ENCODE data around the gene PQBP1. TPM values are rescaled to one million over a fixed set of nuclear protein-coding genes. Genes with fewer than 3 reads are reported as not detected.
"Not testable (repeated sequence)": the region's sequence is repeated elsewhere in the genome, so short reads cannot be mapped to it uniquely, and the experiment has no call there.

PQBP1 gene
- 10 to 100 TPM; 61.3 to 90.4 (median 67.8) TPM for total RNA-seq

DNA sequence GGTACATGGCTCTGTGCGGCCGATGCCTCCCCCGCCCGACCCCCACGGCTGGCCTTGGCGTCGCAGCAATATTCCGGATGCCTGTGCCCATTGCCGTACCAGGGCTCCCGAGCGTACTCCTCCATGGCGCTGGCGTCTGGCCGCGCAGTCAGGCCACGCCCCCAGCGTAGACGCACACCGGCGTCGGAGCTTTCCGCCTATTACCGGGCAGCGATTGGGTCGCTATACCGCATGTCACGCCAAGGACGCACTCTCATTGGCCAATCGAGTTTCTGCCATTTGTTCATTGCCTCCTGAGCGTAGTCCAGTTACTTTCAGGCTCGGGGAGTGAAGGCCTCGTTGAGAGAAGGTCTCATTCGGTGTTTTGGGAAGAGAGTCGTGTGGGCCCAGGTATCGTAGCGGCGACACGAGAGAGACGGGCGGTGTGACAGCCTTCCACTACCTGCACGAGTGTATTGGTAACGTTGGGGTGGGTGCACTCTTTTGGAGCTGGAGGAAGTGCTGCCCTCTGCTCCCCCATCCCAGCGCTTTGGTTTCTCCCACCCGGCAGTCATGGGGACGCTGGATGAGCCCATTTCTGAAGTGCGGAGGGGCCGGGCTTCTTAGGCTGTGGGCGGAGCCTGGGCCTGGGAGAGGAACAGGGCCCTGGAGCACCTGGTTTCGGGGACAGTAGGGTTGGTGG lies at the start of gene PQBP1, which contains the start of gene TIMM17B:
TSS of gene PQBP1 (plus strand) at position 306 of the 682 bp plus-strand sequence. CDS start 580 bp downstream, outside the sequence.
TSS of gene TIMM17B (minus strand) at position 144 of the 682 bp plus-strand sequence. CDS start at position 125, 19 bp downstream.
- peaks cover 0 to 15% of the 10 kb centered on the region in 2 donors for H3K36me3 ChIP-seq
- DNase-seq (peak; percentile 87 to 92), ATAC-seq (peak; percentile 95 to 97)
- H3K27ac ChIP-seq: peak within 1 kb of the TSS; percentile 90 to 98 (median 95)
- in situ Hi-C loops (cut with MboI; ENCODE audit: low sequenced_read_pairs in 4 of 4): loop anchor here in 1 of 4 donors (10.0 kb wide), 1 partner anchor 93 kb away; the partner anchor contains the start of gene HDAC6
- peak within 1 kb of the TSS; percentile 62 to 79 (median 72) for H3K4me3 ChIP-seq
- H3K4me1 ChIP-seq: peaks cover 0 to 12% of the 10 kb centered on the region in 2 donors
- no peaks in the 10 kb centered on the region for H3K9me3 ChIP-seq
- no peaks in the 10 kb centered on the region for H3K27me3 ChIP-seq
- intact Hi-C loops (cut with DNase I; ENCODE audit: low total_unique reads): loop anchor here (1.0 to 10.0 kb wide), 5 partner anchors 96 to 300 kb away; partner anchors contain the start of genes GRIPAP1, MAGIX and WDR13
- TF ChIP-seq POLR2A (IDR thresholded peaks at IDR 0.05): peak; percentile 76 to 88
- TF ChIP-seq, protein P1, sequence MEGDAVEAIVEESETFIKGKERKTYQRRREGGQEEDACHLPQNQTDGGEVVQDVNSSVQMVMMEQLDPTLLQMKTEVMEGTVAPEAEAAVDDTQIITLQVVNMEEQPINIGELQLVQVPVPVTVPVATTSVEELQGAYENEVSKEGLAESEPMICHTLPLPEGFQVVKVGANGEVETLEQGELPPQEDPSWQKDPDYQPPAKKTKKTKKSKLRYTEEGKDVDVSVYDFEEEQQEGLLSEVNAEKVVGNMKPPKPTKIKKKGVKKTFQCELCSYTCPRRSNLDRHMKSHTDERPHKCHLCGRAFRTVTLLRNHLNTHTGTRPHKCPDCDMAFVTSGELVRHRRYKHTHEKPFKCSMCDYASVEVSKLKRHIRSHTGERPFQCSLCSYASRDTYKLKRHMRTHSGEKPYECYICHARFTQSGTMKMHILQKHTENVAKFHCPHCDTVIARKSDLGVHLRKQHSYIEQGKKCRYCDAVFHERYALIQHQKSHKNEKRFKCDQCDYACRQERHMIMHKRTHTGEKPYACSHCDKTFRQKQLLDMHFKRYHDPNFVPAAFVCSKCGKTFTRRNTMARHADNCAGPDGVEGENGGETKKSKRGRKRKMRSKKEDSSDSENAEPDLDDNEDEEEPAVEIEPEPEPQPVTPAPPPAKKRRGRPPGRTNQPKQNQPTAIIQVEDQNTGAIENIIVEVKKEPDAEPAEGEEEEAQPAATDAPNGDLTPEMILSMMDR (IDR thresholded peaks at IDR 0.05 in 4 of 5, conservative IDR thresholded peaks at IDR 0.05 in 1 of 5): no peak

- in situ Hi-C loops (cut with MboI; ENCODE audit: low sequenced_read_pairs in 4 of 4) (no loop called here), intact Hi-C loops (cut with DNase I; ENCODE audit: low total_unique reads) (no loop called here)
- ATAC-seq (no peak), DNase-seq (no peak)
- Histone ChIP-seq H3K9me3 (no peaks in the 10 kb centered on the region), H3K27ac (no peak overlapping the region), H3K36me3 (no peaks in the 10 kb centered on the region), H3K27me3 (peaks cover 0 to 10% (median 6%) of the 10 kb centered on the region in 3 donors), H3K4me3 (no peak overlapping the region), H3K4me1 (no peaks in the 10 kb centered on the region)
- no peak for TF ChIP-seq POLR2A (IDR thresholded peaks at IDR 0.05)
- TF ChIP-seq, protein P1 (IDR thresholded peaks at IDR 0.05 in 4 of 5, conservative IDR thresholded peaks at IDR 0.05 in 1 of 5): no peak
Observed at GRCh38 chrX:48848847-48849246, 48.9 kb upstream of the PQBP1 start.

- no peak overlapping the region for H3K4me3 ChIP-seq
- in situ Hi-C loops (cut with MboI; ENCODE audit: low sequenced_read_pairs in 4 of 4): no loop called here
Observed at GRCh38 chrX:48852857-48853256, 44.9 kb upstream of the PQBP1 start.

GRCh38 chrX:48853494-48853893 lies 44.2 kb upstream of the PQBP1 start:
- ATAC-seq; H3K27me3 ChIP-seq; H3K27ac ChIP-seq; H3K4me3 ChIP-seq; H3K4me1 ChIP-seq; intact Hi-C loops (cut with DNase I; ENCODE audit: low total_unique reads); H3K9me3 ChIP-seq; H3K36me3 ChIP-seq; DNase-seq; in situ Hi-C loops (cut with MboI; ENCODE audit: low sequenced_read_pairs in 4 of 4): not testable (repeated sequence)

More at GRCh38 chrX:48852857-48853256, 44.9 kb upstream of the PQBP1 start:
- H3K27ac ChIP-seq: no peak overlapping the region
- ATAC-seq: no peak
- no peaks in the 10 kb centered on the region for H3K4me1 ChIP-seq
- H3K36me3 ChIP-seq: no peaks in the 10 kb centered on the region
- intact Hi-C loops (cut with DNase I; ENCODE audit: low total_unique reads): no loop called here
- no peak for TF ChIP-seq POLR2A (IDR thresholded peaks at IDR 0.05)
- TF ChIP-seq, protein P1 (IDR thresholded peaks at IDR 0.05 in 4 of 5, conservative IDR thresholded peaks at IDR 0.05 in 1 of 5): no peak
- DNase-seq: no peak
- peaks cover 0 to 10% (median 6%) of the 10 kb centered on the region in 3 donors for H3K27me3 ChIP-seq
- H3K9me3 ChIP-seq: no peaks in the 10 kb centered on the region

GRCh38 chrX:48854121-48854804 lies 43.5 kb upstream of the PQBP1 start:
- in situ Hi-C loops (cut with MboI; ENCODE audit: low sequenced_read_pairs in 4 of 4); H3K4me1 ChIP-seq; H3K4me3 ChIP-seq; intact Hi-C loops (cut with DNase I; ENCODE audit: low total_unique reads); H3K27ac ChIP-seq; ATAC-seq; H3K27me3 ChIP-seq; H3K9me3 ChIP-seq; H3K36me3 ChIP-seq; DNase-seq: not testable (repeated sequence)
